GM21528 (cell line): ENCODE results near the gene CSNK1A1.

ENCODE experiments used
- ATAC-seq: cut with Tn5 transposase; IDR thresholded peaks from one replicate; pipeline ENCODE4 v1.9.1; 2021; ENCODE audit warnings: mild to moderate bottlenecking, moderate library complexity; ENCODE audit not compliant: unreplicated experiment, low FRiP score

Gene CSNK1A1

GRCh38 chr5:149443210-149443609 lies 108.0 kb downstream of the CSNK1A1 start:
- no peak for ATAC-seq

GRCh38 chr5:149442563-149443182 lies 108.6 kb downstream of the CSNK1A1 start:
- peak; percentile 67 for ATAC-seq
